Thyroid gland (tissue), 4 donors: ENCODE data around the gene PDGFA. TPM values are rescaled to one million over a fixed set of nuclear protein-coding genes. Genes with fewer than 3 reads are reported as not detected.
A peak's percentile ranks its signal among the peaks of the same experiment; 100 is the strongest.

Experiments used
- DNase-seq, 2 donors: peaks; one replicate each; pipeline ENCODE4 v3.0.0-alpha.2; 2019
- H3K27ac ChIP-seq, 3 donors: fragments of 200-600 bp; sonication (generic); 1 replicate in 2 of 3; 2 replicates in 1 of 3; pipeline ENCODE4 v1.5.1; 2016 to 2019; ENCODE audit warnings: mild to moderate bottlenecking in 1 of 3, moderate library complexity in 1 of 3
- H3K27me3 ChIP-seq: fragments of 200-600 bp; sonication (generic); one replicate; pipeline ENCODE4 v1.5.1; 2019
- H3K36me3 ChIP-seq, 2 donors: fragments of 200-600 bp; sonication (generic); one replicate each; pipeline ENCODE4 v1.5.1; 2016 to 2019
- H3K4me1 ChIP-seq, 2 donors: fragments of 200-600 bp; sonication (generic); one replicate each; pipeline ENCODE4 v1.5.1; 2017 to 2019
- H3K4me3 ChIP-seq, 3 donors: fragments of 200-600 bp; sonication (generic); replicated peaks in 1 of 3; 1 replicate in 2 of 3; 2 replicates in 1 of 3; pipeline ENCODE4 v1.5.1; 2016; ENCODE audit warnings: mild to moderate bottlenecking in 1 of 3
- H3K9me3 ChIP-seq: fragments of 200-600 bp; sonication (generic); one replicate; pipeline ENCODE4 v1.5.1; 2017
- CTCF ChIP-seq, 6 experiments: fragments of 200-600 bp in 3 of 6; fragments of 450-650 bp in 3 of 6; sonication (generic) in 3 of 6; IDR thresholded peaks; one replicate each; pipeline ENCODE4 v1.5.1; 2016 to 2019; ENCODE audit warnings: antibody characterized with exemption in 6 of 6, mild to moderate bottlenecking in 2 of 6, inconsistent platforms in 1 of 6, moderate library complexity in 1 of 6
- POLR2A ChIP-seq, 2 donors: fragments of 450-650 bp; IDR thresholded peaks; one replicate each; pipeline ENCODE4 v1.6.1; 2017; ENCODE audit warnings: antibody characterized with exemption in 2 of 2, mild to moderate bottlenecking in 2 of 2, moderate library complexity in 1 of 2
- whole genome bisulfite sequencing, 2 donors: methylation state at CpG; one replicate each; pipeline ENCODE4 v1.1.5; 2017; 5-methylcytosine and 5-hydroxymethylcytosine counted together
- intact Hi-C: fragments of 100-400 bp; cut with DNase I; formaldehyde crosslinking; loops from one replicate; pipeline ENCODE4 v1.15.1; 2023
- total RNA-seq, 4 donors: library from RNA; depleted of rRNA; stranded (reverse); fragments of >200 nt; gene quantifications; one replicate each; pipeline ENCODE4 v1.2.3, GENCODE V29; 2016

The PDGFA gene
- total RNA-seq, 4 donors from 2014 or later: 6.6 to 20.0 (median 10.8) TPM

- no peak for TF ChIP-seq POLR2A (IDR thresholded peaks at IDR 0.05)
- TF ChIP-seq CTCF (IDR thresholded peaks at IDR 0.05): no peak
- WGBS, 2 donors: 30 to 56% methylated on average over 5 to 19 of the region's 32 CpGs
- Histone ChIP-seq H3K4me1 (peaks cover 16 to 26% of the 10 kb centered on the region in 2 donors), H3K27ac (no peak overlapping the region), H3K36me3 (peaks cover 2 to 3% of the 10 kb centered on the region in 2 donors), H3K27me3 (no peaks in the 10 kb centered on the region), H3K9me3 (no peaks in the 10 kb centered on the region), H3K4me3 (no peak overlapping the region)
- peak; percentile 71 to 90 for DNase-seq
- intact Hi-C loops: no loop called here
These were observed 6.9 kb downstream of the PDGFA start for GRCh38 chr7:512541-513311.

GRCh38 chr7:512146-512510 lies 7.5 kb downstream of the PDGFA start:
- DNase-seq: no peak
- H3K27me3 ChIP-seq: no peaks in the 10 kb centered on the region
- H3K9me3 ChIP-seq: no peaks in the 10 kb centered on the region
- no peak overlapping the region for H3K27ac ChIP-seq
- peaks cover 2 to 3% of the 10 kb centered on the region in 2 donors for H3K36me3 ChIP-seq
- TF ChIP-seq POLR2A (IDR thresholded peaks at IDR 0.05) (no peak), CTCF (IDR thresholded peaks at IDR 0.05) (no peak)
- H3K4me3 ChIP-seq: no peak overlapping the region
- 91 to 93% methylated on average over 10 to 18 of the region's 19 CpGs for WGBS, 2 donors
- peaks cover 14 to 26% of the 10 kb centered on the region in 2 donors for H3K4me1 ChIP-seq
- intact Hi-C loops: no loop called here

- intact Hi-C loops: no loop called here
- H3K36me3 ChIP-seq: peaks cover 2 to 3% of the 10 kb centered on the region in 2 donors
- 92 to 94% methylated on average over 24 to 25 of the region's 25 CpGs for WGBS, 2 donors
- no peak for DNase-seq
- TF ChIP-seq CTCF (IDR thresholded peaks at IDR 0.05) (no peak), POLR2A (IDR thresholded peaks at IDR 0.05) (no peak)
- H3K27ac ChIP-seq: no peak overlapping the region
- H3K4me3 ChIP-seq: no peak overlapping the region
- H3K9me3 ChIP-seq: no peaks in the 10 kb centered on the region
- H3K4me1 ChIP-seq: peaks cover 14 to 25% of the 10 kb centered on the region in 2 donors
- no peaks in the 10 kb centered on the region for H3K27me3 ChIP-seq
These were observed 8.0 kb downstream of the PDGFA start for GRCh38 chr7:511476-512145.

- no peaks in the 10 kb centered on the region for H3K9me3 ChIP-seq
- no peak for TF ChIP-seq CTCF (IDR thresholded peaks at IDR 0.05)
- TF ChIP-seq POLR2A (IDR thresholded peaks at IDR 0.05): no peak
- peaks cover 9 to 17% of the 10 kb centered on the region in 2 donors for H3K4me1 ChIP-seq
- H3K4me3 ChIP-seq: no peak overlapping the region
- no peak overlapping the region for H3K27ac ChIP-seq
- peaks cover 2 to 3% of the 10 kb centered on the region in 2 donors for H3K36me3 ChIP-seq
- WGBS, 2 donors: 83 to 87% methylated on average over 17 to 21 of the region's 25 CpGs
- H3K27me3 ChIP-seq: no peaks in the 10 kb centered on the region
- DNase-seq: no peak
- intact Hi-C loops: no loop called here
These were observed 8.8 kb downstream of the PDGFA start for GRCh38 chr7:510782-511281.

GRCh38 chr7:510131-510481 lies 9.5 kb downstream of the PDGFA start:
- Histone ChIP-seq H3K4me1 (peaks cover 9 to 11% of the 10 kb centered on the region in 2 donors), H3K27me3 (no peaks in the 10 kb centered on the region), H3K9me3 (no peaks in the 10 kb centered on the region), H3K27ac (no peak overlapping the region), H3K4me3 (no peak overlapping the region), H3K36me3 (peaks cover 2 to 3% of the 10 kb centered on the region in 2 donors)
- no peak for DNase-seq
- 80 to 89% methylated on average over 9 to 12 of the region's 17 CpGs for WGBS, 2 donors
- intact Hi-C loops: no loop called here
- TF ChIP-seq POLR2A (IDR thresholded peaks at IDR 0.05) (no peak), CTCF (IDR thresholded peaks at IDR 0.05) (no peak)
